Gastrocnemius medialis (tissue), 4 donors: ENCODE measurements around the gene PGF. TPM values are rescaled to one million over a fixed set of nuclear protein-coding genes. Genes with fewer than 3 reads are reported as not detected.

ENCODE experiments used
- ATAC-seq, 2 donors: fragments of 150-250 bp; one replicate each; pipeline ENCODE4 v1.9.1; 2016
- DNase-seq, 2 donors: peaks; one replicate each; pipeline ENCODE4 v3.0.0-alpha.2; 2019
- H3K27ac ChIP-seq, 4 donors: fragments of 200-600 bp; sonication (generic); 1 replicate in 1 of 4; 2 replicates in 3 of 4; pipeline ENCODE4 v1.5.1; 2016 to 2018; ENCODE audit warnings: mild to moderate bottlenecking in 2 of 4, moderate library complexity in 1 of 4
- H3K27me3 ChIP-seq, 3 donors: fragments of 200-600 bp; sonication (generic) in 2 of 3; 1 replicate in 1 of 3; 2 replicates in 2 of 3; pipeline versions ENCODE4 v1.5.1 to v1.6.0; 2016 to 2019; ENCODE audit warnings: mild to moderate bottlenecking in 1 of 3, moderate library complexity in 1 of 3
- H3K36me3 ChIP-seq, 2 donors: fragments of 200-600 bp; sonication (generic) in 1 of 2; one replicate each; pipeline ENCODE4 v1.5.1; 2017 to 2018
- H3K4me1 ChIP-seq, 2 donors: fragments of 200-600 bp; sonication (generic) in 1 of 2; one replicate each; pipeline ENCODE4 v1.5.1; 2016 to 2017; ENCODE audit warnings: mild to moderate bottlenecking in 2 of 2
- H3K4me3 ChIP-seq, 4 donors: fragments of 200-600 bp; sonication (generic) in 3 of 4; 1 replicate in 1 of 4; 2 replicates in 3 of 4; pipeline ENCODE4 v1.5.1; 2016 to 2019; ENCODE audit warnings: mild to moderate bottlenecking in 2 of 4
- H3K9me3 ChIP-seq, 3 donors: fragments of 200-600 bp; sonication (generic) in 2 of 3; 1 replicate in 1 of 3; 2 replicates in 2 of 3; pipeline ENCODE4 v1.5.1; 2016 to 2019
- POLR2A ChIP-seq, 2 donors: fragments of 450-650 bp; IDR thresholded peaks; one replicate each; pipeline ENCODE4 v1.6.1; 2017; ENCODE audit warnings: antibody characterized with exemption in 2 of 2, mild to moderate bottlenecking in 2 of 2, moderate library complexity in 2 of 2
- in situ Hi-C, 4 donors: fragments of 200-750 bp; cut with MboI; loops; one replicate each; pipeline versions ENCODE4 v1.15.0 to v1.8.0; 2017; ENCODE audit warnings: low sequenced_read_pairs in 4 of 4
- intact Hi-C: fragments of 100-400 bp; cut with DNase I; formaldehyde crosslinking; loops from one replicate; pipeline ENCODE4 v1.15.1; 2023; ENCODE audit warnings: low total_unique reads
- total RNA-seq, 4 donors: library from RNA; depleted of rRNA; stranded (reverse); fragments of >200 nt; gene quantifications; one replicate each; pipeline versions ENCODE4 v1.1.0 to v1.2.3, GENCODE V29; 2016
- TF ChIP-seq, protein P1 (sequence below), 5 experiments: fragments of 450-650 bp in 3 of 5; fragments of 200-600 bp in 2 of 5; sonication (generic) in 2 of 5; IDR thresholded peaks in 4 of 5; conservative IDR thresholded peaks in 1 of 5; 1 replicate in 4 of 5; 2 replicates in 1 of 5; pipeline ENCODE4 v1.5.1; 2016 to 2019; ENCODE audit warnings: antibody characterized with exemption in 5 of 5, mild to moderate bottlenecking in 3 of 5, moderate library complexity in 3 of 5

Gene PGF
- total RNA-seq = 1 to 10 TPM; 2.2 to 7.8 (median 3.8) TPM

DNA sequence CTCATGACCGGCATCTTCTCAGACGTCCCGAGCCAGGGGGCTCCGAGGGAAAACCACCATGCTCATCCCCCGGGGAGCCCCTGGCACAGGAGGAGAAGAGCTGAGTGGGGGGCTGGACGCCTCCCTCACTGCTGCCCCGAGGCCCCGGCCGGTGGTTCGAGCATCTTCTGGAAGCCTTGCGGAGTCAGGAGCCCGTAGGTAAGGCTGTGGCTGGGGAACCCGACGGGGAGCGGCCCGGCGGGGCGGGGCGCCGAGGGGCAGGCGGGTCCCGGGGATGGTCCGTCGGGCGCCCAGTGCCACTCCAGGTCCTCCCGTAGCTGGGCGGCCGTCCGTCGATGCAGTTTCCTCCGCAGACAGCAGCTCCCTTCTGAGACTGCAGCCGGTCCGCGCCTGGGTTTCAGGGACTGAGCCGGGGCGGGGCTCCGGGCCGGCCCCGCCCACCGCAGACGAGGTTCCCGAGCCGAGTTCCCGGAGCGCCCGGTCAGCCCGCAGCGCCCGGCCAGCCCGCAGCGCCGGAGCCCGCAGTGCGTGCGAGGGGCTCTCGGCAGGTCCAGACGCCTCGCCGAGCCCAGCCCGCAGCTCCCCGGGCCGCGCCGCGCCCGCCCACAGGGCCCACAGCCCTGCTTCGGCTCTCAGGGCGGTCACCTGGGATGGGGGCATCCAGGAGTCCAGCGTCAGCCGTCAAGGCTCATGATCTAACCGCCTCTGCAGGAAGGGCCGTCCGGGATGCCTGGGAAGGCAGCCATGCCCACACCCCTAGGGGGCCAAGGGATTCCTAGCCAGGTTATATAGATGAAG, at the start of gene PGF:
Gene PGF, minus strand, starts transcription at position 369 of the 798 bp plus-strand sequence. Its CDS starts 355 bp downstream, at position 14.
- Histone ChIP-seq H3K4me3 (peak within 1 kb of the TSS; percentile 48 to 66 (median 61)), H3K36me3 (no peaks in the 10 kb centered on the region), H3K9me3 (no peaks in the 10 kb centered on the region), H3K27ac (peak within 1 kb of the TSS; percentile 5 to 68 (median 66)), H3K27me3 (peaks cover 0 to 10% (median 3%) of the 10 kb centered on the region in 3 donors), H3K4me1 (peaks cover 3 to 10% of the 10 kb centered on the region in 2 donors)
- intact Hi-C loops = no loop called here
- in situ Hi-C loops = no loop called here
- DNase-seq (peak in 1 of 2 donors; percentile 47), ATAC-seq (peak; percentile 56 to 83)
- TF ChIP-seq, protein P1, sequence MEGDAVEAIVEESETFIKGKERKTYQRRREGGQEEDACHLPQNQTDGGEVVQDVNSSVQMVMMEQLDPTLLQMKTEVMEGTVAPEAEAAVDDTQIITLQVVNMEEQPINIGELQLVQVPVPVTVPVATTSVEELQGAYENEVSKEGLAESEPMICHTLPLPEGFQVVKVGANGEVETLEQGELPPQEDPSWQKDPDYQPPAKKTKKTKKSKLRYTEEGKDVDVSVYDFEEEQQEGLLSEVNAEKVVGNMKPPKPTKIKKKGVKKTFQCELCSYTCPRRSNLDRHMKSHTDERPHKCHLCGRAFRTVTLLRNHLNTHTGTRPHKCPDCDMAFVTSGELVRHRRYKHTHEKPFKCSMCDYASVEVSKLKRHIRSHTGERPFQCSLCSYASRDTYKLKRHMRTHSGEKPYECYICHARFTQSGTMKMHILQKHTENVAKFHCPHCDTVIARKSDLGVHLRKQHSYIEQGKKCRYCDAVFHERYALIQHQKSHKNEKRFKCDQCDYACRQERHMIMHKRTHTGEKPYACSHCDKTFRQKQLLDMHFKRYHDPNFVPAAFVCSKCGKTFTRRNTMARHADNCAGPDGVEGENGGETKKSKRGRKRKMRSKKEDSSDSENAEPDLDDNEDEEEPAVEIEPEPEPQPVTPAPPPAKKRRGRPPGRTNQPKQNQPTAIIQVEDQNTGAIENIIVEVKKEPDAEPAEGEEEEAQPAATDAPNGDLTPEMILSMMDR (IDR thresholded peaks at IDR 0.05 in 4 of 5, conservative IDR thresholded peaks at IDR 0.05 in 1 of 5) = no peak
- TF ChIP-seq POLR2A (IDR thresholded peaks at IDR 0.05) = peak; percentile 51 to 81

DNA sequence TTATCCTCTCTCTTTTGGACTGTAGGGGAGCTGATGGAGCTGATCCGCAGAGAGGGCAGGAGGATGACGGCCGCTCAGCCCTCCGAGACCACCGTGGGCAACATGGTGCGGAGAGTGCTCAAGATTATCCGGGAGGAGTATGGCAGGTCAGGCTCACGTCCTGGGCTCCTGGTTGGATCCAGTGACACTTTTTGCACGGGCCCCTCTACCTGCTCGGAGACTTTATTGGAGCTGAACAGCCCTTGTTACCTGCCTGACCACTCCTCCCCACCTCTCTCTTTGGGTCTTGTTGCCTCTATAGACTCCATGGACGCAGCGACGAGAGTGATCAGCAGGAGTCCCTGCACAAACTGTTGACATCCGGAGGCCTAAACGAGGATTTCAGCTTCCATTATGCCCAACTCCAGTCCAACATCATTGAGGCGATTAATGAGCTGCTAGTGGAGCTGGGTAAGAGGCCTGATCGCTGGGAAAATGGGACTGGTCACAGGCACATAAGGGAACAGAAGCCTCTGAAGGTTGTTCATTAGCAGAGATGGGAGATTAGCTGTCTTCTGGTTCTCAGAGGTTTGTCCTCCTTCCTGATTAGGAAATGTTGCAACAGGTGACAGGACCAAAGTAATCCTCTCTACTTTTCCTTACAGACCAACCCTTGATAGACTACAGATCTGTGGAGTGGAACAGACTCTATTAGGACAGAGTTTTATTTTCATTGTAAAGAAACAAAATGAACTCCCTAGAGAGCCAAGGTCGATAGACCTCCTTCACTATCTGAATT, 48.0 kb upstream of the PGF start:
- Histone ChIP-seq H3K27me3 (no peaks in the 10 kb centered on the region), H3K36me3 (peaks cover 3 to 37% of the 10 kb centered on the region in 2 donors), H3K4me1 (peaks cover 12 to 14% of the 10 kb centered on the region in 2 donors), H3K27ac (peak overlapping the region; percentile 82 to 94 (median 87)), H3K9me3 (no peaks in the 10 kb centered on the region), H3K4me3 (peak overlapping the region; percentile 75 to 95 (median 89))
- DNase-seq = no peak
- intact Hi-C loops = loop anchor here (2.0 to 5.0 kb wide), 3 partner anchors 63 to 84 kb away; partner anchors contain the start of gene ZC2HC1C
- in situ Hi-C loops = no loop called here
- no peak for TF ChIP-seq POLR2A (IDR thresholded peaks at IDR 0.05)
- TF ChIP-seq, protein P1 (IDR thresholded peaks at IDR 0.05 in 4 of 5, conservative IDR thresholded peaks at IDR 0.05 in 1 of 5) = no peak
- no peak for ATAC-seq

DNA sequence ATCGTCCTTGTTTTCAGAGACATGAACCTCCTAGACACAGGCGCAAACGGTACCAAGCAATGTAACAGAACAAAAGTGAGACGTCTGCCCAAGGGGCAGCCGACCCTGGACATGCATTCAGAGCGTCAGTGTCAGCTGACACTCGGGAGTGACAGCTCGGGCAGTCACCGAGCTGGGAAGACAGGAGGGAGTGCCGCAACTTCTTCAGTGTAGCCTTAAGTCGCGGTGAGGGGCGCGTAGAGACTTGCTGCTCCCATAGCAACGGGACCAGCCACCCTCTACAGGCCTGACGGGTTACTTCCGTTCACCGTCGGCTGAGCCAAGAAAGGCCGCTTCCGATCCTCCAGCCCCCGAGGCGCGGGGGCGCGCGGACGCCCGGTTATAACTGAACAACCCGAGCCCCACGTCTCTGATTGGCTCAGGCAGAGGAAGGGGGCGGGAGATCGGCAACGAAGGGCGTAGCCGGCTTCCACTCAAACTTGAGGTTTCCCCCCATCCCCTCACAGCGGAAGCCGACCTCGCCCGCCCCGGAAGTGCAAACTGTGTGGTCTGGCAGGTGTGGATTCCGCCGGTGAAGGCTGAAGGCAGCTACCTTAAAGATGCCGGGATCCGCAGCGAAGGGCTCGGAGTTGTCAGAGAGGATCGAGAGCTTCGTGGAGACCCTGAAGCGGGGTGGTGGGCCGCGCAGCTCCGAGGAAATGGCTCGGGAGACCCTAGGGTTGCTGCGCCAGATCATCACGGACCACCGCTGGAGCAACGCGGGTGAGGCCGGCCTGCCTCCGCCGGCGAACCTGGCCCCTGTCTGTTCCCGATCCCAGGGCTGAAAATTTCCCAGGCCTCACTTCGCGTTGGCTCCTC, 47.2 kb upstream of the PGF start, which contains the start of gene EIF2B2:
Gene EIF2B2, plus strand, starts transcription at position 530 of the 858 bp plus-strand sequence. Its CDS starts 70 bp downstream, at position 600.
- ATAC-seq (peak; percentile 98 to 99), DNase-seq (peak; percentile 97 to 98)
- in situ Hi-C loops (no loop called here), intact Hi-C loops (loop anchor here (2.0 to 5.0 kb wide), 3 partner anchors 62 to 85 kb away; partner anchors contain the start of gene ZC2HC1C)
- Histone ChIP-seq H3K4me1 (peaks cover 12 to 14% of the 10 kb centered on the region in 2 donors), H3K36me3 (peaks cover 3 to 29% of the 10 kb centered on the region in 2 donors), H3K27me3 (no peaks in the 10 kb centered on the region), H3K27ac (peak within 1 kb of the TSS; percentile 82 to 94 (median 87)), H3K4me3 (peak within 1 kb of the TSS; percentile 75 to 95 (median 89)), H3K9me3 (no peaks in the 10 kb centered on the region)
- peak; percentile 67 to 80 for TF ChIP-seq POLR2A (IDR thresholded peaks at IDR 0.05)
- TF ChIP-seq, protein P1 (IDR thresholded peaks at IDR 0.05 in 4 of 5, conservative IDR thresholded peaks at IDR 0.05 in 1 of 5) = peak in 4 of 5 experiments; percentile 27 to 37 (median 33)

DNA sequence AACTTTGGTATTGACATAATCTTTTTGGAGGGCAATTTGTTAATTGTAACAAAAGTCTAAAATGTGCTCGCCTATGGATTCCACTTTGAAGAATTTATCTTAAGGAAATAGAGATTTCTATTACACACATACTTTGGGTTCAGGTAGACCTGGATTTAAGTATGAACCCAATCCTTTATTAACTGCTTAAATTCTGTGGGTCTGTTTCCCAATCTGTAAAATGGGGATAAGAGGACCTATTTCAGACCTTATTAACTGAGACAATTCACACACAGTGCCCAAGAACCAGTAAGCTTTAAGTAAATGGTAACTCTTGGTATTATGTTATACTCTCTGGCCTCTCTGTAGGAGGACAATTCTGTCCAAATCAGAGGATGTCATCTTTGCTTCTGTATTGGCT, 46.5 kb upstream of the PGF start:
- intact Hi-C loops = loop anchor here (2.0 to 5.0 kb wide), 3 partner anchors 61 to 85 kb away; partner anchors contain the start of gene ZC2HC1C
- TF ChIP-seq, protein P1 (IDR thresholded peaks at IDR 0.05 in 4 of 5, conservative IDR thresholded peaks at IDR 0.05 in 1 of 5) = no peak
- no peak for TF ChIP-seq POLR2A (IDR thresholded peaks at IDR 0.05)
- DNase-seq = no peak
- in situ Hi-C loops = no loop called here
- H3K27ac ChIP-seq = peak overlapping the region; percentile 82 to 94 (median 87)
- H3K4me3 ChIP-seq = peak overlapping the region; percentile 75 to 95 (median 89)
- no peak for ATAC-seq
- peaks cover 3 to 22% of the 10 kb centered on the region in 2 donors for H3K36me3 ChIP-seq
- H3K9me3 ChIP-seq = no peaks in the 10 kb centered on the region
- H3K4me1 ChIP-seq = peaks cover 12 to 14% of the 10 kb centered on the region in 2 donors
- no peaks in the 10 kb centered on the region for H3K27me3 ChIP-seq
